Muscle layer of colon (tissue), 2 donors: ENCODE data around the gene DAPL1.

Experiments used
- H3K27ac ChIP-seq: one replicate; pipeline ENCODE4 v1.7.0; 2013; ENCODE audit warnings: low read depth, mild to moderate bottlenecking, low read length, moderate library complexity
- H3K27me3 ChIP-seq, 2 donors: one replicate each; pipeline ENCODE4 v1.7.0; 2013; ENCODE audit warnings: low read length in 2 of 2, mild to moderate bottlenecking in 2 of 2; ENCODE audit not compliant: insufficient read depth in 2 of 2, control insufficient read depth in 1 of 2
- H3K36me3 ChIP-seq: one replicate; pipeline ENCODE4 v1.7.0; 2013; ENCODE audit warnings: mild to moderate bottlenecking, low read length; ENCODE audit not compliant: insufficient read depth
- H3K4me1 ChIP-seq: one replicate; pipeline ENCODE4 v1.7.0; 2013; ENCODE audit warnings: mild to moderate bottlenecking, low read length; ENCODE audit not compliant: insufficient read depth
- H3K4me3 ChIP-seq, 2 donors: one replicate each; pipeline ENCODE4 v1.7.0; 2013; ENCODE audit warnings: low read length in 2 of 2, low read depth in 1 of 2, mild to moderate bottlenecking in 1 of 2, moderate library complexity in 1 of 2
- H3K9ac ChIP-seq: one replicate; pipeline ENCODE4 v1.7.0; 2013; ENCODE audit warnings: low read length
- H3K9me3 ChIP-seq: one replicate; pipeline ENCODE4 v1.7.0; 2013; ENCODE audit warnings: mild to moderate bottlenecking, low read length
- donor health status: abdominal sarcoma.
- donor health status: Adenocarcinoma of cecum.

DAPL1 gene

GRCh38 chr2:158806941-158807340, 11.8 kb downstream of the DAPL1 start:
- Histone ChIP-seq H3K4me3 (no peak overlapping the region), H3K9ac (no peak overlapping the region), H3K36me3 (no peaks in the 10 kb centered on the region), H3K27me3 (no peaks in the 10 kb centered on the region), H3K4me1 (peaks cover 13% of the 10 kb centered on the region), H3K27ac (no peak overlapping the region), H3K9me3 (no peaks in the 10 kb centered on the region)

GRCh38 chr2:158808426-158808825, 13.3 kb downstream of the DAPL1 start:
- no peak overlapping the region for H3K4me3 ChIP-seq
- no peaks in the 10 kb centered on the region for H3K9me3 ChIP-seq
- no peaks in the 10 kb centered on the region for H3K36me3 ChIP-seq
- no peaks in the 10 kb centered on the region for H3K27me3 ChIP-seq
- H3K4me1 ChIP-seq, result peaks cover 13% of the 10 kb centered on the region
- H3K9ac ChIP-seq, result no peak overlapping the region
- no peak overlapping the region for H3K27ac ChIP-seq

DNA sequence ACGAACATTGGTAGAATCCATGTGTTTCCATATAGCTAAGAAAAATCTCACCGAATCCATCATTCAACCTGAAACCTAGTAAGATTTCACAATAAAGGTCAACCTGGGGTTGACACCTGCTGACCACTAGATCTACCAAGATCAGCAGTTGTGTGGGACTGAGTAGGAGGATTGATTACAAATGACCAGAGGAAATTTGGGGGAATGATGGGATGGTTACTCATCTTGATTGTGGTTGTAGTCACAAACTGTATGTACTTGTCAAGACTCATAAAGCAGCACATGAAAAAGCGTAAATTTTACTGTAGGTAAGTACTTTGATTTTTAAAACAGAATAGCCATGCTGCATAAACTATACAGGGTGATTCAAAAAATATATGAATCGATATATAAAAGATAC, 14.7 kb downstream of the DAPL1 start:
- no peak overlapping the region for H3K27ac ChIP-seq
- H3K9ac ChIP-seq, result no peak overlapping the region
- H3K36me3 ChIP-seq, result no peaks in the 10 kb centered on the region
- H3K9me3 ChIP-seq, result no peaks in the 10 kb centered on the region
- no peak overlapping the region for H3K4me3 ChIP-seq
- peaks cover 13% of the 10 kb centered on the region for H3K4me1 ChIP-seq
- H3K27me3 ChIP-seq, result no peaks in the 10 kb centered on the region

GRCh38 chr2:158810731-158811460, 15.8 kb downstream of the DAPL1 start:
- Histone ChIP-seq H3K4me1 (peaks cover 13% of the 10 kb centered on the region), H3K36me3 (no peaks in the 10 kb centered on the region)

GRCh38 chr2:158815166-158815565, 20.0 kb downstream of the DAPL1 start:
- no peaks in the 10 kb centered on the region for H3K27me3 ChIP-seq
- H3K9ac ChIP-seq, result no peak overlapping the region
- no peak overlapping the region for H3K4me3 ChIP-seq
- H3K4me1 ChIP-seq, result peaks cover 13% of the 10 kb centered on the region
- no peak overlapping the region for H3K27ac ChIP-seq
- no peaks in the 10 kb centered on the region for H3K36me3 ChIP-seq
- no peaks in the 10 kb centered on the region for H3K9me3 ChIP-seq

More at GRCh38 chr2:158810731-158811460, 15.8 kb downstream of the DAPL1 start:
- Histone ChIP-seq H3K27me3 (no peaks in the 10 kb centered on the region), H3K9me3 (no peaks in the 10 kb centered on the region), H3K9ac (no peak overlapping the region), H3K4me3 (no peak overlapping the region), H3K27ac (no peak overlapping the region)

- Histone ChIP-seq H3K4me3 (no peak overlapping the region), H3K36me3 (no peaks in the 10 kb centered on the region), H3K27me3 (no peaks in the 10 kb centered on the region), H3K27ac (no peak overlapping the region), H3K4me1 (peaks cover 9% of the 10 kb centered on the region), H3K9me3 (no peaks in the 10 kb centered on the region), H3K9ac (no peak overlapping the region)
Observed at GRCh38 chr2:158815658-158816057, 20.5 kb downstream of the DAPL1 start.

DNA sequence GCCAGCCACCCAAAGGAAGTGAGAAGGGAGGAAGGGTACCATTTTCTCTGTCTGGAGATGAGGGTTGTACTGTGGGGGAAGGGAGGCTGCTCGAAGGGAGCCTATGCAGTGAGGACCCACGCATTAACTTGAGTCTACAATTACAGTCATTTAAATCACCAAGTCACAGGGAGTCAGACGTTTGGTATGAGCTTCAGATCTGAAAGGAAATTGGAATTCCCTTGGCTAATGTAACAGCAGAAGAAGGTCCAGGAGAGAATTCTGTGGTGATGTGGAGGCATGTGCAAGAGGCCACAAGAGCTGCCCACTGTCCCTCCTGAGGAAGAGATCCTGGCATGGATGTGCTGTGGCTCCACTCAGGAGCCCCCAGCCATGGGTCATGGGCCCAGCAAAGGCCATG, 22.5 kb downstream of the DAPL1 start:
- no peaks in the 10 kb centered on the region for H3K27me3 ChIP-seq
- no peaks in the 10 kb centered on the region for H3K36me3 ChIP-seq
- no peak overlapping the region for H3K4me3 ChIP-seq
- no peak overlapping the region for H3K27ac ChIP-seq
- H3K9me3 ChIP-seq, result no peaks in the 10 kb centered on the region
- H3K4me1 ChIP-seq, result no peaks in the 10 kb centered on the region
- H3K9ac ChIP-seq, result no peak overlapping the region

- H3K4me3 ChIP-seq, result no peak overlapping the region
- H3K9ac ChIP-seq, result no peak overlapping the region
- no peaks in the 10 kb centered on the region for H3K36me3 ChIP-seq
- no peak overlapping the region for H3K27ac ChIP-seq
- H3K27me3 ChIP-seq, result no peaks in the 10 kb centered on the region
- no peaks in the 10 kb centered on the region for H3K9me3 ChIP-seq
- no peaks in the 10 kb centered on the region for H3K4me1 ChIP-seq
Observed at GRCh38 chr2:158818511-158818910, 23.4 kb downstream of the DAPL1 start.

DNA sequence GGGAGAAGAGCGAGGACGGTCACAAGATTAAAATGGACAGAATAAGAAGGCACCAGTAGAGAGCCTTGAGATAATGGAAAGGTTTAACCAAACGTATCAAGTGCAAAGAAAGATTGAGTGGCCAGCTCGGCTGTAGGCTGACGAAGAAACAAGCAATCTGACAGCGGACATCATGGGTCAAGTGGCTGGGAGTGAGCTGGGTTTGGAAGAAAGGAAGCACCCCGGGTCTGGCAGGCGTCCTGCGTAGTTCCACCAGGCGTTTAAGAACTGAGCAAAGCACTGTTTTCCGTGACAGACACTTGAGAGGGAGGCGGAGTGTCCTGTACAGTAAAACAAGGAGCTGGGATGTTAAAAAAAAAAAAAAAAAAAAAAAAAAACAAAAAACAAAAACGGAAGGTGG, 27.1 kb downstream of the DAPL1 start:
- Histone ChIP-seq H3K27me3 (no peaks in the 10 kb centered on the region), H3K4me3 (no peak overlapping the region), H3K9ac (no peak overlapping the region), H3K27ac (no peak overlapping the region), H3K4me1 (no peaks in the 10 kb centered on the region), H3K9me3 (no peaks in the 10 kb centered on the region), H3K36me3 (no peaks in the 10 kb centered on the region)

DNA sequence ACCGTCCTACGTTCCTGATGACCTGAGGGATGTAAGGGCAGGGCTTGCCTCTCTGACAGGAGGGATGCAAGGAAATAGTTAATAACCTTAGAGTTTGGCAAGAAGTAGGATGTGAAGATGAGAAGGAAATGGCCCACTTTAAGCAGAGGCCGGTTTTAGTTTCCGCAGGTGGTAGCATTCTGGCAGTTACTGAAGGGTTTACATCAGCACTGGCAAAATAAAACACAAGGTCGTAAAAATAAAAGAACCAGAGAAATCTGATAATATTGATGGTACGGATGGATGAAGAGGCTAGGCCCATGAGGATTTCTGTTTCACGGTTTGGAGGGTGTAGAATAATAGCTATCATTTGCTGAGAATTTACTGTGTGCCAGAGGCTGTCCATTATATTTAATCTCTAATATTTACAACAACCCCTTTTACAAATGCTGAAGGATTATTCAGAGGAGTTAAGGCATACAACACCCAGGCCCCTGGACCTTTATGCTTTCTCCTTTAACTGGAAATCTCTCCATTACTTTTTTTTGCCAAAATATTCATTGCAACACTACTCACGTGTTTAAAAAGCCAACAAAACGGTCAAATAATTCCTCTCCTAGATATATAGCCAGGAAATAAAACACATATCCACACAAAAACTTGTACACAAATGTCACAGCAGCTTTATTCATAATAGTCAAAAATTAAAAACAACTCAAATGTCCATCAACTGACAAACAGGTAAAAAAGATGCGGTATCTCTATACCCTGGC, 28.5 kb downstream of the DAPL1 start:
- Histone ChIP-seq H3K4me1 (no peaks in the 10 kb centered on the region), H3K4me3 (no peak overlapping the region), H3K36me3 (no peaks in the 10 kb centered on the region), H3K27me3 (no peaks in the 10 kb centered on the region), H3K9ac (no peak overlapping the region), H3K9me3 (no peaks in the 10 kb centered on the region), H3K27ac (no peak overlapping the region)

DNA sequence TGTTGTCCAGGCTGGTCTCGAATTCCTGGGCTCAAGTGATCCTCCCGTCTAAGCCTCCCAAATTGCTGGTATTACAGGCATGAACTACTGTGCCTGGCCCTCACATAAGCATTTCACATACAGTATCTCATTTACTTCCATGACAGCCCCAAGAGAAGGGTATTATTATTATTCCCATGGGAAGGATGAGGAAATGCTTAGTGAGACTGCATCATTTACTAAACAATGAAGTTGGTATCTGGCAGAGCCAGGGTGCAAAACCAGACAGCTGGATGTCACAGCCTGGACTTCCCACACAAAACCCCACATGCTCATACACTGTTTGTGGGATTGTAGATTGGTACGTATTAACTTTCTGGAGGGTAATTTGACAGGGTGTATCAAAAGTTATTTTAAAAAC, 29.9 kb downstream of the DAPL1 start:
- Histone ChIP-seq H3K9ac (no peak overlapping the region), H3K4me3 (no peak overlapping the region), H3K27ac (no peak overlapping the region), H3K9me3 (no peaks in the 10 kb centered on the region), H3K4me1 (no peaks in the 10 kb centered on the region), H3K27me3 (no peaks in the 10 kb centered on the region), H3K36me3 (no peaks in the 10 kb centered on the region)

DNA sequence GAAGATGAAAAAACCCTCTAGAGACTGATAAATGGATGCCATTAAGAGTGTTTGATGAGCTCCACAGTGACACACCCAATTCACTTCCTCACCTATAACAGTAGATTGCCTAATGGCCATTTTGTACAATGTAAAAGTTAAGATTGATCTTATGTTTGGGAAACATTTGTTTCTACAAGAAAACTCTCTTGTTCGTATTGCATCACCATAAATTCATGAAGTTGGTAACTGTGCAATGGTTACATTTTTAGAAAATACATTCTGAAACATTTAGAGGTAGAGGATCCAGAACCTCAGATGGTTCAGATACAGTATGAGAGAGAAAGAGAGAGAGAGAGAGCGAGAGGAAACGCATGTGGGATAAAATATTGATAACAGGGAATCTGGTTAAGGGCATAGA, 31.8 kb downstream of the DAPL1 start:
- Histone ChIP-seq H3K4me1 (no peaks in the 10 kb centered on the region), H3K4me3 (no peak overlapping the region), H3K27me3 (no peaks in the 10 kb centered on the region), H3K36me3 (no peaks in the 10 kb centered on the region), H3K9me3 (no peaks in the 10 kb centered on the region), H3K27ac (no peak overlapping the region), H3K9ac (no peak overlapping the region)
